GM19372 (cell line): ENCODE results near the gene AEBP2.

ENCODE experiments used
- ATAC-seq: cut with Tn5 transposase; IDR thresholded peaks from one replicate; pipeline ENCODE4 v1.9.1; 2021; ENCODE audit warnings: mild to moderate bottlenecking, low read depth, moderate library complexity; ENCODE audit not compliant: unreplicated experiment

The AEBP2 gene

GRCh38 chr12:19496219-19496878 is 57.1 kb downstream of the AEBP2 start:
- no peak for ATAC-seq

- ATAC-seq: no peak
Measured at GRCh38 chr12:19498099-19498498, 58.8 kb downstream of the AEBP2 start.

- ATAC-seq: no peak
Measured at GRCh38 chr12:19499030-19499429, 59.7 kb downstream of the AEBP2 start.

- ATAC-seq: no peak
Measured at GRCh38 chr12:19506497-19506896, 67.2 kb downstream of the AEBP2 start.

- no peak for ATAC-seq
Measured at GRCh38 chr12:19507823-19508222, 68.5 kb downstream of the AEBP2 start.

- no peak for ATAC-seq
Measured at GRCh38 chr12:19510461-19510860, 71.2 kb downstream of the AEBP2 start.

- ATAC-seq: no peak
Measured at GRCh38 chr12:19515179-19515578, 75.9 kb downstream of the AEBP2 start.

- ATAC-seq: no peak
Measured at GRCh38 chr12:19517583-19517982, 78.3 kb downstream of the AEBP2 start.

- no peak for ATAC-seq
Measured at GRCh38 chr12:19518209-19518608, 78.9 kb downstream of the AEBP2 start.

- no peak for ATAC-seq
Measured at GRCh38 chr12:19520646-19521415, 81.5 kb downstream of the AEBP2 start.

GRCh38 chr12:19525274-19525673 is 86.0 kb downstream of the AEBP2 start:
- no peak for ATAC-seq

GRCh38 chr12:19527866-19528265 is 88.6 kb downstream of the AEBP2 start:
- no peak for ATAC-seq

GRCh38 chr12:19528750-19529149 is 89.5 kb downstream of the AEBP2 start:
- no peak for ATAC-seq

- no peak for ATAC-seq
Measured at GRCh38 chr12:19529951-19530636, 90.8 kb downstream of the AEBP2 start.

- no peak for ATAC-seq
Measured at GRCh38 chr12:19530637-19531023, 91.3 kb downstream of the AEBP2 start.

GRCh38 chr12:19533567-19533966 is 94.3 kb downstream of the AEBP2 start:
- ATAC-seq: no peak

GRCh38 chr12:19539071-19539470 is 99.8 kb downstream of the AEBP2 start:
- no peak for ATAC-seq

GRCh38 chr12:19539836-19540235 is 100.5 kb downstream of the AEBP2 start:
- no peak for ATAC-seq

- no peak for ATAC-seq
Measured at GRCh38 chr12:19542606-19543005, 103.3 kb downstream of the AEBP2 start.

- ATAC-seq: no peak
Measured at GRCh38 chr12:19544353-19544752, 105.1 kb downstream of the AEBP2 start.

- ATAC-seq: no peak
Measured at GRCh38 chr12:19545301-19545700, 106.0 kb downstream of the AEBP2 start.

GRCh38 chr12:19546027-19546426 is 106.7 kb downstream of the AEBP2 start:
- no peak for ATAC-seq
